ENCODE measurements around the gene STK32C. TPM values are rescaled to one million over a fixed set of nuclear protein-coding genes. Genes with fewer than 3 reads are reported as not detected.

Gene STK32C
- total RNA-seq, 3 donors from 2014 or later = 5.6 to 12.8 (median 11.7) TPM

DNA sequence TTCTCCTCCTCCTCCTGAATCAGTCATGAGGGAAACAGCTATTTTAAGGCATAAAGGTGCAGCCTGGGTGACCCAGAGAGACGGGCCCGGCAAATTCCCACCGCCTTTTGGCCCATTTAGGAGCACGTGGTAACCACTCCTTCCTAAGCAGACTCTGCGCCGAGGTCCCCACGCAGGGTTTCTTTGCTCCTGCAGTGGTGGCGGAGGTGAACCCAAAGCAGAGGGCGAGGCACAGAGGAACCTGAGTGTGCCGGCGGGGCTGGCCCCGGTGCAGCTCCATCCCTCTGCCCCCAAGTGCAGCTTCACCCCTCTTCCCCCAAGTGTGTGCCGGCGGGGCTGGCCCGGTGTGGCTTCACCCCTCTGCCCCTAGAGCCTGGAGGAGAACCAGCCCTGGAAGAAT lies 70.4 kb downstream of the STK32C start:
- TF ChIP-seq POLR2A (IDR thresholded peaks at IDR 0.05) (no peak), POLR2AphosphoS5 (IDR thresholded peaks at IDR 0.05) (no peak)
- TF ChIP-seq, protein P1, sequence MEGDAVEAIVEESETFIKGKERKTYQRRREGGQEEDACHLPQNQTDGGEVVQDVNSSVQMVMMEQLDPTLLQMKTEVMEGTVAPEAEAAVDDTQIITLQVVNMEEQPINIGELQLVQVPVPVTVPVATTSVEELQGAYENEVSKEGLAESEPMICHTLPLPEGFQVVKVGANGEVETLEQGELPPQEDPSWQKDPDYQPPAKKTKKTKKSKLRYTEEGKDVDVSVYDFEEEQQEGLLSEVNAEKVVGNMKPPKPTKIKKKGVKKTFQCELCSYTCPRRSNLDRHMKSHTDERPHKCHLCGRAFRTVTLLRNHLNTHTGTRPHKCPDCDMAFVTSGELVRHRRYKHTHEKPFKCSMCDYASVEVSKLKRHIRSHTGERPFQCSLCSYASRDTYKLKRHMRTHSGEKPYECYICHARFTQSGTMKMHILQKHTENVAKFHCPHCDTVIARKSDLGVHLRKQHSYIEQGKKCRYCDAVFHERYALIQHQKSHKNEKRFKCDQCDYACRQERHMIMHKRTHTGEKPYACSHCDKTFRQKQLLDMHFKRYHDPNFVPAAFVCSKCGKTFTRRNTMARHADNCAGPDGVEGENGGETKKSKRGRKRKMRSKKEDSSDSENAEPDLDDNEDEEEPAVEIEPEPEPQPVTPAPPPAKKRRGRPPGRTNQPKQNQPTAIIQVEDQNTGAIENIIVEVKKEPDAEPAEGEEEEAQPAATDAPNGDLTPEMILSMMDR (IDR thresholded peaks at IDR 0.05) = no peak
- Histone ChIP-seq H3K36me3 (no peaks in the 10 kb centered on the region), H3K4me1 (no peaks in the 10 kb centered on the region), H3K9me3 (no peaks in the 10 kb centered on the region), H3K4me3 (no peak overlapping the region), H3K27me3 (no peaks in the 10 kb centered on the region), H3K27ac (no peak overlapping the region)
- intact Hi-C loops (cut with DNase I; ENCODE audit: low total_unique reads) = loop anchor here (10.0 kb wide), 1 partner anchor 117 kb away; no protein-coding TSS in a partner anchor
- DNase-seq (ENCODE audit: low spot score in 2 of 2) = no peak

DNA sequence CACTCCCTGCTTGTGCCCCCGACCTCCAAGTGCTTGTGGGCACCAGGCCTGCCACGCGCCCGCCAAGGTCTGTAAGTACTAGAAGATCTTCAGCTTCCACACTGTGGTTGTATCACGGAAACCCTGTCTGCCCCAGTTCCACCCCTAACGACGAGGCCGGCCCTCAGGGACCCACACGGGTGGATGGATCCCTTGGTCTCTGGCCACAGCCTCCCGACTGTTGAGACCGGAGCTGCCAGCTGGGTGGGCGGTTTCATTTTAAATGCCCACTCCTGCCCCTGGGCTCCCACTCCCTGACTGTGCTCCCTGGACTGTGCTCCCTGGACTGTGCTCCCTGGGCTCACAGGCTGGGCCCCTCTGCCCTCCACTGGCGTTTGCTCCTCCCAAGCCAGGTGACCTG lies 70.9 kb downstream of the STK32C start:
- Histone ChIP-seq H3K27me3 (no peaks in the 10 kb centered on the region), H3K36me3 (no peaks in the 10 kb centered on the region), H3K9me3 (no peaks in the 10 kb centered on the region), H3K4me1 (no peaks in the 10 kb centered on the region), H3K4me3 (no peak overlapping the region), H3K27ac (no peak overlapping the region)
- intact Hi-C loops (cut with DNase I; ENCODE audit: low total_unique reads) = loop anchor here (10.0 kb wide), 1 partner anchor 118 kb away; no protein-coding TSS in a partner anchor
- no peak for TF ChIP-seq POLR2A (IDR thresholded peaks at IDR 0.05)
- no peak for DNase-seq (ENCODE audit: low spot score in 2 of 2)

DNA sequence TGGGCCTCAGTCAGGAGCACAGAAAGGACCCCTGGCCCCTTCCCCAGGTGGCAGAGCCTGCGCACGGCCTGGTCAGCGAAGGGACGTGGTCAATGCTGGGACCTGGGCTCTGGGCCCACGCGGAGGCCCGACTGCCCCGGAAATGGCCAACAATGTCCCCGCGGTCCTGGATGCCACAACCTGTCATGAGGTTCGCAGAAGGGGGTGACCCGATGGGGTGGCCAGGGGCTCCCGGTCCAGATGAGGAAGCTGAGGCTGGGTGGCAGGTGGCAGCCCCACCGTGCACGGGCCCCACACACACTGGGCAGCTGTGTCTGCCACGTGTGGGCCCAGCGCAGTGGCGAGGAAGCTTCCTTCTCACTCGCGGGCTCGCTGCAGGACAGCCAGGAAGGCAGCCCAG lies 71.6 kb downstream of the STK32C start:
- H3K27ac ChIP-seq = no peak overlapping the region
- H3K27me3 ChIP-seq = no peaks in the 10 kb centered on the region
- no peaks in the 10 kb centered on the region for H3K9me3 ChIP-seq
- H3K4me1 ChIP-seq = no peaks in the 10 kb centered on the region
- no peak for DNase-seq (ENCODE audit: low spot score in 2 of 2)
- TF ChIP-seq POLR2A (IDR thresholded peaks at IDR 0.05) (no peak), POLR2AphosphoS5 (IDR thresholded peaks at IDR 0.05) (no peak)
- TF ChIP-seq, protein P1 (IDR thresholded peaks at IDR 0.05) = no peak
- no peak overlapping the region for H3K4me3 ChIP-seq
- intact Hi-C loops (cut with DNase I; ENCODE audit: low total_unique reads) = loop anchor here (10.0 kb wide), 1 partner anchor 119 kb away; no protein-coding TSS in a partner anchor
- H3K36me3 ChIP-seq = no peaks in the 10 kb centered on the region

DNA sequence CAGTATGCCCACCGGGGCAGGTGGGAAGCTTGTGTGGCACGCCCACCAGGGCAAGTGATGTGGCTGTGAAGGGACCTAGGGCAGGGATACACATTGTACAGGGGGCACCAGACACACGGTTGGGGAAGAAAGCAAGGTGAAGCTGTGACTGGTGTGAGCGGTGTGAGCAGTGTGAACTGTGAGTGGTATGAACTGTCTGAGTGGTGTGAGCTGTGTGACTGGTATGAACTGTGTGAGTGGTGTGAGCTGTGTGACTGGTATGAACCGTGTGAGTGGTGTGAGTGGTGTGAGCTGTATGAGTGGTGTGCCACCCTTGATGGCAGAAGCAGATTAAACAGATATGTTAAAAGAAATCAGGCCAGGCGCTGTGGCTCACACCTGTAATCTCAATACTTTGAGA lies 72.9 kb downstream of the STK32C start:
- H3K4me3 ChIP-seq = no peak overlapping the region
- DNase-seq (ENCODE audit: low spot score in 2 of 2) = no peak
- H3K27ac ChIP-seq = no peak overlapping the region
- no peaks in the 10 kb centered on the region for H3K4me1 ChIP-seq
- intact Hi-C loops (cut with DNase I; ENCODE audit: low total_unique reads) = loop anchor here (10.0 kb wide), 1 partner anchor 120 kb away; no protein-coding TSS in a partner anchor
- H3K27me3 ChIP-seq = no peaks in the 10 kb centered on the region
- no peaks in the 10 kb centered on the region for H3K36me3 ChIP-seq
- TF ChIP-seq, protein P1 (IDR thresholded peaks at IDR 0.05) = no peak
- no peak for TF ChIP-seq POLR2A (IDR thresholded peaks at IDR 0.05)
- no peak for TF ChIP-seq POLR2AphosphoS5 (IDR thresholded peaks at IDR 0.05)
- no peaks in the 10 kb centered on the region for H3K9me3 ChIP-seq

DNA sequence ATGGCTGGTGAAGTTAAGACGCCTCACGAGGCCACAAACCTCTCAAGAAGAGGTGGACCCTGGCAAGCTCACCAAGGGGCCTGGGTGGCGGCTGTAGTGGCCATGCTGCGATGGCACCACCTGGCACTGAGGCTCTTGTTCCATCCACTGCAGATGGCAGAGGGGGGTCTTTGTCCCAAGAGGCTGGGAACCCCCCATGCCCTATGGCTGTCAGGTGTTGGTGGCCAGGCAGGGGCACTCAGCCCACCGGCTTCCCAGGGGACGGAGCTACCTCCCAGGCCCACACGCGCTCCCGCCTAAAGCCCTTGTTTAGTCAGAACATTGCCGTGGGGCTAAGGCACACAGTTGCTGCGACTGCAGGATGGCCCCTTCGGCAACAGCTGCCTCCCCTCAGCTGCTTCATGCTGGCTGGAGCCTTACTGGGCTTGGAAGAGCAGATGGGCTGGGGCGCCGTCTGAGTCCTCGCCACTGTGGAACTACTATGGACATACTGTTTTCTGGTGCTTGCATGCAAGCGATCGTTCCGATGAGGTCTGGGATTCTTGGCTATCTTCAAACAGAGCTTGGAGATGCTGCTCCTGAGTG lies 74.2 kb downstream of the STK32C start:
- Histone ChIP-seq H3K4me3 (no peak overlapping the region), H3K9me3 (no peaks in the 10 kb centered on the region), H3K27ac (no peak overlapping the region), H3K27me3 (no peaks in the 10 kb centered on the region), H3K4me1 (no peaks in the 10 kb centered on the region), H3K36me3 (no peaks in the 10 kb centered on the region)
- intact Hi-C loops (cut with DNase I; ENCODE audit: low total_unique reads) = loop anchor here (10.0 kb wide), 1 partner anchor 121 kb away; no protein-coding TSS in a partner anchor
- no peak for DNase-seq (ENCODE audit: low spot score in 2 of 2)
- TF ChIP-seq POLR2A (IDR thresholded peaks at IDR 0.05) = no peak
- TF ChIP-seq, protein P1 (IDR thresholded peaks at IDR 0.05) = no peak
- TF ChIP-seq POLR2AphosphoS5 (IDR thresholded peaks at IDR 0.05) = no peak

All from breast epithelium (tissue), 4 donors.